GM12891 (cell line): ENCODE measurements around the gene PPP2R3C.
"Not testable (repeated sequence)": the region's sequence is repeated elsewhere in the genome, so short reads cannot be mapped to it uniquely, and the experiment has no call there.

Experiments used
- DNase-seq: peaks from one replicate; pipeline ENCODE4 v3.0.0; 2011; ENCODE audit warnings: low spot score; ENCODE audit not compliant: insufficient read length
- FAIRE-seq: peaks from 2 replicates; lab custom pipeline; 2011; peaks lifted over from hg19 to GRCh38; lab: Jason Lieb, UNC
- PAX5 ChIP-seq: IDR thresholded peaks from 2 replicates; pipeline ENCODE4 v1.6.1; 2011; ENCODE audit warnings: low read length, moderate library complexity, mild to moderate bottlenecking; ENCODE audit not compliant: insufficient read depth, severe bottlenecking
- POLR2A ChIP-seq: IDR thresholded peaks from 2 replicates; pipeline ENCODE4 v1.6.1; 2011; ENCODE audit warnings: low read depth, low read length, control low read depth
- POLR2AphosphoS5 ChIP-seq: IDR thresholded peaks from 2 replicates; pipeline ENCODE4 v1.6.1; 2011; ENCODE audit warnings: low read depth, low read length, control low read depth
- POU2F2 ChIP-seq: IDR thresholded peaks from 2 replicates; pipeline ENCODE4 v1.6.1; 2011; ENCODE audit warnings: low read depth, mild to moderate bottlenecking, control low read depth, low read length, moderate library complexity
- SPI1 ChIP-seq: IDR thresholded peaks from 2 replicates; pipeline ENCODE4 v1.6.1; 2011; ENCODE audit warnings: low read depth, low read length, control low read depth
- TAF1 ChIP-seq: IDR thresholded peaks from 2 replicates; pipeline ENCODE4 v1.6.1; 2011; ENCODE audit warnings: low read depth, low read length, control low read depth

Gene PPP2R3C

GRCh38 chr14:35123388-35123703 lies 1.6 kb upstream of the PPP2R3C start:
- DNase-seq (no peak), FAIRE-seq (no peak)
- no peak for TF ChIP-seq TAF1
- no peak for TF ChIP-seq SPI1

GRCh38 chr14:35122696-35123387 lies 1.1 kb upstream of the PPP2R3C start:
- FAIRE-seq (no peak), DNase-seq (no peak)
- TF ChIP-seq POLR2A (no peak), POLR2AphosphoS5 (no peak), SPI1 (no peak), TAF1 (no peak), POU2F2 (no peak), PAX5 (no peak)

DNA sequence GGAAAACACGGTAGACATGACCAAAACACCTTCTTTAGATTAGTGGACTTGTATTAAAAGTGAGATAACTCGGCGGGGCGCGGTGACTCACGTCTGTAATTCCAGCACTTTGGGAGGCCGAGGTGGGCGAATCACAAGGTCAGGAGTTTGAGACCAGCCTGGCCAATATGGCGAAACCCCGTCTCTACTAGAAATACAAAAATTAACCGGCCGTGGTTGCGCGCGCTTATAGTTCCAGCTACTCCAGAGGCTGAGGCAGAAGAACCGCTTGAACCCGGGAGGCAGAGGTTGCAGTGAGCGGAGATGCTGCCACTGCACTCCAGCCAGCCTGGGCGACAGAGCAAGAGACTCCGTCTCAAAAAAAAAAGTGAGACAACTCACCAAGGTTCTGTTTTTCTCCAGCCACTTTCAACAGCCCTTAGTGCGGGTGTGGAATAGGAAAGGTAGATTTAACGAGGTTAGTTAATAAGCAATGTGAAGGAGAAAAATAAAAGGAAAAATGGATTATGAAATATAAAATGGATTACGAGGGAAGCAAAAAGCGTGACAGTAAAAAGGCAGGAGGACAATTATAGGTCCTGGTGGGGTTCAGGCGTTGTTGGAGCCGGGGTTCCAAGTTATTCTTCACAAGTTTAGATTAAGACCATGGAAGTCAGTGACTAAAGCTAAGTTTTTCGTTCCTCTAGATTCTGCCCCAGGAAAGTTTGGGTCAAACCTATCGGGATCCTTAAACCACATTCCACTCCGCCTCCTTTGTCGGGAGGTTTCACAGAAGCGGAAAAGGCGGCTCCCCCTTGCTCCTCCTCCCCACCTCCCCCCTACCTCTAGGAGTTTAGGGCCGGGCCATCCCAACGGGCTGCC lies 534 bp downstream of the PPP2R3C start:
- no peak for TF ChIP-seq POLR2A
- no peak for TF ChIP-seq POLR2AphosphoS5
- DNase-seq (no peak), FAIRE-seq (no peak)

DNA sequence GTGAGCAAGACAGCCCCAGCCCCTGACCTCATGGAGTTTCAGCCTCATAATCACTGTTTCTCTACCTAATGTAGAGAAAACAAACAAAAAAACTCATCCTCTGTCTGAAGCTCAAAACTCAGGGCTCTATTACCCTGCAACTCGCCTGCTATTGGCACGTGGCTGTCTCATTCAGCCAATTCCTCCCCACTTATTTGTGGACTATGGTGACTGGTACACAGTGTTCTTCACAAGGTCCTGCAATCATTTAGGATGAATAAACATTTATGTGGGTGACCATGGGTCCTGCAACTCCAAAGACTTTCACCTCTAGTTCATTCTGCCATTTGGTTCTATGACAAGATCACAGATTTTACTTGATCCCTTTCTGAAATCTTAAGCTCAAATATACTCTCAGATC lies 4.7 kb downstream of the PPP2R3C start:
- DNase-seq (no peak), FAIRE-seq (no peak)
- TF ChIP-seq POU2F2 (no peak), PAX5 (no peak), SPI1 (no peak), TAF1 (no peak), POLR2AphosphoS5 (no peak), POLR2A (no peak)

- DNase-seq (no peak), FAIRE-seq (no peak)
- TF ChIP-seq POLR2A (no peak), PAX5 (no peak), POLR2AphosphoS5 (no peak), TAF1 (no peak), POU2F2 (no peak), SPI1 (no peak)
Observed at GRCh38 chr14:35116242-35116641, 5.5 kb downstream of the PPP2R3C start.

GRCh38 chr14:35114036-35114435 lies 7.8 kb downstream of the PPP2R3C start:
- DNase-seq (no peak), FAIRE-seq (no peak)
- TF ChIP-seq POLR2A = no peak
- TF ChIP-seq TAF1 = no peak
- no peak for TF ChIP-seq POLR2AphosphoS5
- no peak for TF ChIP-seq PAX5
- TF ChIP-seq SPI1 = no peak
- TF ChIP-seq POU2F2 = no peak

DNA sequence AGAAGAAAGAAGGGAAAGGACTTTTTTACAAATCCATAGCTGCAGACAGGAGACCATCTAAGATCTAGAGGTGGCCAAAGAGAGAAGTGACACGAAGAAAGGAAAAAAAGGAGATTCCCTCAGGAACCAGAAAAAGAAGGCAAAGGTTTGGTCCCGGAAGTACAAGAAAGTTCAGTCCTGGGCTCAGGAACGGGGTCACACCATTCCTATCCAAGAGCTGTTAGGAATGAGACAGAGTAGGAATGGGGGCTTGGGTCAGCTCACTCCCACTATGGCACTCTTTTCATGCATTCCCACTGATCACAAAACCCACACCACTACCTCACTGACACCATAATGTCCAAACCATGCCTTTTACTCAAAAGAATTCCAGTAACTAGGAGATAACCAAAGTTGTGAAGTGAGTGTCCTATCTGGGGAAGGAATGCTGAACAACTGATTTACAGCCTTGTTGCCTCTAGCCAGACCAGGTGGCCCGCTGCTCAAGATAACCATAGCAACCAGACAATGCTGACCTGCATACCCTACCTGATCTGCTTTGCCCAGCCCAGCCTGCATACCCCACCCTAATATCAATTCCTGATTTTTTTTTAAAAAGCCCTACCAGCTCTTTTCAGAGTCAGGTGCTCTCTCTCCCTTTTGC lies 8.4 kb downstream of the PPP2R3C start:
- no peak for FAIRE-seq
- TF ChIP-seq SPI1 = no peak
- no peak for TF ChIP-seq POLR2AphosphoS5
- TF ChIP-seq PAX5 = no peak
- TF ChIP-seq TAF1 = no peak
- no peak for TF ChIP-seq POLR2A
- TF ChIP-seq POU2F2 = no peak
- no peak for DNase-seq

GRCh38 chr14:35112641-35113040 lies 9.1 kb downstream of the PPP2R3C start:
- no peak for TF ChIP-seq POLR2A
- no peak for TF ChIP-seq POLR2AphosphoS5
- no peak for TF ChIP-seq PAX5
- DNase-seq (no peak), FAIRE-seq (no peak)

DNA sequence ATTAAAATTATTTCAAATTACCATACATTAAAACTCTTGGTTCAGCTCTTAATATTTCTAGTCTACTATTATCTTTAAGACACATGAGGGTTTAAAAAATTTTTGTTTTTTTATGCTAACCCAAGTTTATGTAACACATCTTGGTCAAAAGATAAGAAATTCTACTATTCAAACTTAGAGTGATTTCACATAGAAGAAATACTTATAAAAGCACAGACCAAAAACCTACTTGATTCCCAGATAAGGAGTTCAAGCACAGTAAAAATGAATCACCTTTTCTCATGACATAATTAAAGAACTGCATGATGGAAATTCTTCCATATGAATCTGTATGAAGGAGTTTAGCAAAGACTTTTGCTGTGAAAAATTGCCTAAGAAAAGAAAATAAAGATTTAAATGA lies 13.9 kb downstream of the PPP2R3C start:
- DNase-seq = no peak
- no peak for FAIRE-seq
- TF ChIP-seq POU2F2 (no peak), POLR2A (no peak), POLR2AphosphoS5 (no peak), TAF1 (no peak)

GRCh38 chr14:35094645-35095044 lies 27.1 kb downstream of the PPP2R3C start:
- not testable (repeated sequence) for FAIRE-seq, DNase-seq
